Liver (tissue), 3 donors: ENCODE measurements around the gene SV2B.

Source experiments
- SP1 ChIP-seq: IDR thresholded peaks from 2 replicates; pipeline ENCODE4 v1.6.1; 2018; ENCODE audit warnings: antibody characterized with exemption, mild to moderate bottlenecking
- TF ChIP-seq, protein P1 (sequence below): fragments of 150-350 bp; IDR thresholded peaks from 2 replicates; pipeline ENCODE4 v1.5.1; 2017; ENCODE audit warnings: improper control_type of control experiment, low read depth, low read length; ENCODE audit not compliant: missing input control
- TF ChIP-seq, protein P2 (sequence below): IDR thresholded peaks from 2 replicates; pipeline ENCODE4 v1.6.1; 2016; ENCODE audit warnings: antibody characterized with exemption
- donor health status: healthy.
- donor health status: healthy.

DNA sequence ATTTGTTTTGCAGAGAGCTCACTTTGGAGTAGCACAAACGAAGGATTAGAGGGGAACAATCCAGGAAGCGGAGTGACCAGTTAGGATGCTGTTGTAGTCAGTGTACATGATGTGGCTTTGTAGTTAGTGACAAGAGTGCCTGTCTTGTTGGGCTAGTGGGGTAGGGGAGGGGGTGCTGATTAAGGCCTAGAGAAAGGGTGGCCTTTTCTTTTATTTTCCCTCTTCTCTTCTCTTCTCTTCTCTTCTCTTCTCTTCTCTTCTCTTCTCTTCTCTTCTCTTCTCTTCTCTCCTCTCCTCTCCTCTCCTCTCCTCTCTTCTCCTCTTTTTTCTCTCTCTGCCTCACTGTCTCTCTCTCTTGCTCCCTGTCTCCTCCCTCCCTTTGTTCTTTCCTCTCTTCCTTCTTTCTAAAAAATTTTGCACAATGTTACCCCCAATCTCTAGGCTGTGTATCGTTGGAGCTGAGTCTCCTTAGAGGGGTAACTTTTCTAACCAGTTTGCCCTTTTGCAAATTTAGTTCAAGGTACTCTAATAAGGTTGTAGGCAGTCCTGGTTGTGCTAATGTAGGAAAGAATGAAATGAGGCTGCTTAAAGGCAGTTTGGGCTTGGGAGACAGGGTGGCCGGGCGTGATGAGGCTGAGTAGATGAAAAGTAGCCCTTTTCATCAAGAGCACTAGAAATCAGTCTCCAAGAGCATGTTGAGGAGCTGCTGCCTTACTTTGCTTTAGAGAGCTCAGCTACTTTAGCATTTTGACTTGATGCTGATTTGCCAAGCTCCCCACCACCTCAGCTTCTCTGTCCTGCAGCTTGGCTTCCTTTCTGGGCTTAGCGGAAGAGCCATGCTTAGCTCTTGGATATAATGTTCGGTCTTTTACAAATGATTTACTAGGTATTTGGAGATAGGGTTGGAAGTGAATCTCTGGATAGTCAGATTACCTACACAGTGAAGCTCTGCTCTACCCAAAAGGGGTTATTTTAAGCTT is 58.6 kb downstream of the SV2B start:
- TF ChIP-seq, protein P1, sequence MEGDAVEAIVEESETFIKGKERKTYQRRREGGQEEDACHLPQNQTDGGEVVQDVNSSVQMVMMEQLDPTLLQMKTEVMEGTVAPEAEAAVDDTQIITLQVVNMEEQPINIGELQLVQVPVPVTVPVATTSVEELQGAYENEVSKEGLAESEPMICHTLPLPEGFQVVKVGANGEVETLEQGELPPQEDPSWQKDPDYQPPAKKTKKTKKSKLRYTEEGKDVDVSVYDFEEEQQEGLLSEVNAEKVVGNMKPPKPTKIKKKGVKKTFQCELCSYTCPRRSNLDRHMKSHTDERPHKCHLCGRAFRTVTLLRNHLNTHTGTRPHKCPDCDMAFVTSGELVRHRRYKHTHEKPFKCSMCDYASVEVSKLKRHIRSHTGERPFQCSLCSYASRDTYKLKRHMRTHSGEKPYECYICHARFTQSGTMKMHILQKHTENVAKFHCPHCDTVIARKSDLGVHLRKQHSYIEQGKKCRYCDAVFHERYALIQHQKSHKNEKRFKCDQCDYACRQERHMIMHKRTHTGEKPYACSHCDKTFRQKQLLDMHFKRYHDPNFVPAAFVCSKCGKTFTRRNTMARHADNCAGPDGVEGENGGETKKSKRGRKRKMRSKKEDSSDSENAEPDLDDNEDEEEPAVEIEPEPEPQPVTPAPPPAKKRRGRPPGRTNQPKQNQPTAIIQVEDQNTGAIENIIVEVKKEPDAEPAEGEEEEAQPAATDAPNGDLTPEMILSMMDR: no peak
- TF ChIP-seq, protein P2, sequence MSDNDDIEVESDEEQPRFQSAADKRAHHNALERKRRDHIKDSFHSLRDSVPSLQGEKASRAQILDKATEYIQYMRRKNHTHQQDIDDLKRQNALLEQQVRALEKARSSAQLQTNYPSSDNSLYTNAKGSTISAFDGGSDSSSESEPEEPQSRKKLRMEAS: no peak
- TF ChIP-seq SP1: no peak
